ENCODE measurements around the gene CNOT2.

CNOT2 gene

GRCh38 chr12:70251226-70251625, 8.0 kb downstream of the CNOT2 start:
- TF ChIP-seq CTCF (IDR thresholded peaks at IDR 0.05): no peak
- no peaks in the 10 kb centered on the region for H3K36me3 ChIP-seq
- H3K27me3 ChIP-seq: no peaks in the 10 kb centered on the region
- intact Hi-C loops (cut with DNase I; ENCODE audit: low total_unique reads): no loop called here
- H3K27ac ChIP-seq: no peak overlapping the region
- DNase-seq: no peak
- H3K9me3 ChIP-seq: no peaks in the 10 kb centered on the region
- no peak overlapping the region for H3K4me3 ChIP-seq
- peaks cover 0 to 94% (median 26%) of the 10 kb centered on the region in 4 donors for H3K4me1 ChIP-seq

GRCh38 chr12:70251661-70252060, 8.4 kb downstream of the CNOT2 start:
- Histone ChIP-seq H3K4me1 (peaks cover 0 to 94% (median 26%) of the 10 kb centered on the region in 4 donors), H3K27me3 (no peaks in the 10 kb centered on the region), H3K9me3 (no peaks in the 10 kb centered on the region), H3K4me3 (no peak overlapping the region), H3K36me3 (no peaks in the 10 kb centered on the region), H3K27ac (peak overlapping the region in 1 of 2 donors; percentile 7)
- no peak for DNase-seq
- no peak for TF ChIP-seq CTCF (IDR thresholded peaks at IDR 0.05)
- intact Hi-C loops (cut with DNase I; ENCODE audit: low total_unique reads): no loop called here

- Histone ChIP-seq H3K27ac (peak overlapping the region; percentile 7 to 55), H3K9me3 (no peaks in the 10 kb centered on the region), H3K36me3 (no peaks in the 10 kb centered on the region), H3K4me1 (peaks cover 0 to 91% (median 24%) of the 10 kb centered on the region in 4 donors), H3K4me3 (no peak overlapping the region), H3K27me3 (no peaks in the 10 kb centered on the region)
- no peak for DNase-seq
- TF ChIP-seq CTCF (IDR thresholded peaks at IDR 0.05): no peak
- intact Hi-C loops (cut with DNase I; ENCODE audit: low total_unique reads): no loop called here
Measured at GRCh38 chr12:70252832-70253231, 9.6 kb downstream of the CNOT2 start.

GRCh38 chr12:70254225-70254624, 11.0 kb downstream of the CNOT2 start:
- no peaks in the 10 kb centered on the region for H3K36me3 ChIP-seq
- intact Hi-C loops (cut with DNase I; ENCODE audit: low total_unique reads): no loop called here
- peak overlapping the region in 1 of 2 donors; percentile 60 for H3K27ac ChIP-seq
- DNase-seq: no peak
- H3K9me3 ChIP-seq: no peaks in the 10 kb centered on the region
- no peak for TF ChIP-seq CTCF (IDR thresholded peaks at IDR 0.05)
- H3K4me1 ChIP-seq: peaks cover 0 to 87% (median 23%) of the 10 kb centered on the region in 4 donors
- H3K4me3 ChIP-seq: no peak overlapping the region
- no peaks in the 10 kb centered on the region for H3K27me3 ChIP-seq

- Histone ChIP-seq H3K27me3 (no peaks in the 10 kb centered on the region), H3K27ac (peak overlapping the region; percentile 56 to 60), H3K4me3 (peak overlapping the region; percentile 19 to 30), H3K4me1 (peaks cover 0 to 86% (median 23%) of the 10 kb centered on the region in 4 donors), H3K9me3 (no peaks in the 10 kb centered on the region), H3K36me3 (no peaks in the 10 kb centered on the region)
- DNase-seq: no peak
- TF ChIP-seq CTCF (IDR thresholded peaks at IDR 0.05): no peak
- intact Hi-C loops (cut with DNase I; ENCODE audit: low total_unique reads): no loop called here
Measured at GRCh38 chr12:70254846-70255245, 11.6 kb downstream of the CNOT2 start.

GRCh38 chr12:70255311-70255710, 12.1 kb downstream of the CNOT2 start:
- Histone ChIP-seq H3K4me3 (peak overlapping the region; percentile 19 to 30), H3K9me3 (no peaks in the 10 kb centered on the region), H3K4me1 (peaks cover 0 to 81% (median 23%) of the 10 kb centered on the region in 4 donors), H3K36me3 (no peaks in the 10 kb centered on the region), H3K27ac (peak overlapping the region; percentile 56 to 60), H3K27me3 (no peaks in the 10 kb centered on the region)
- DNase-seq: no peak
- intact Hi-C loops (cut with DNase I; ENCODE audit: low total_unique reads): no loop called here
- no peak for TF ChIP-seq CTCF (IDR thresholded peaks at IDR 0.05)

Data from tibial artery (tissue), 4 donors.